T-cell (primary cell): Measurements from ENCODE around the gene RNF145. TPM values are rescaled to one million over a fixed set of nuclear protein-coding genes. Genes with fewer than 3 reads are reported as not detected.

Experiments used
- ATAC-seq, 4 experiments: fragments of 200-7000 bp in 3 of 4; fragments of 150-1000 bp in 1 of 4; cut with Tn5 transposase; replicated peaks in 1 of 4; 1 replicate in 3 of 4; 2 replicates in 1 of 4; pipeline ENCODE4 v1.10.0; 2021; ENCODE audit warnings: moderate library complexity in 3 of 4, mild to moderate bottlenecking in 2 of 4, moderate number of reproducible peaks in 1 of 4
- CTCF ChIA-PET, 2 donors: fragments of 300-600 bp; sonication (Branson Sonifier 250); formaldehyde crosslinking; loops; one replicate each; lab custom pipeline; 2022; ENCODE audit warnings: antibody characterized with exemption in 2 of 2; lab: Charles Lee
- POLR2A ChIA-PET, 2 donors: fragments of 300-600 bp; sonication (Branson Sonifier 250); formaldehyde crosslinking; loops; one replicate each; lab custom pipeline; 2022; ENCODE audit warnings: antibody characterized with exemption in 2 of 2; lab: Charles Lee
- DNase-seq, 35 experiments: peaks; one replicate each; pipeline versions ENCODE4 v3.0.0 to v3.0.0-alpha.2; 2013 to 2023
- H3K27ac ChIP-seq: one replicate; pipeline ENCODE4 v1.5.1; 2013; ENCODE audit warnings: low read length
- H3K27me3 ChIP-seq, 2 experiments: replicated peaks in 1 of 2; 1 replicate in 1 of 2; 2 replicates in 1 of 2; pipeline versions ENCODE4 v1.6.1 to v1.7.0; 2013; ENCODE audit warnings: low read length in 1 of 2, mixed read lengths in 1 of 2; ENCODE audit not compliant: control insufficient read depth in 2 of 2, insufficient read depth in 2 of 2; ENCODE audit errors: extremely low read depth in 1 of 2
- H3K36me3 ChIP-seq, 2 donors: 1 replicate in 1 of 2; 2 replicates in 1 of 2; pipeline versions ENCODE4 v1.6.1 to v1.7.0; 2013; ENCODE audit warnings: low read length in 1 of 2; ENCODE audit not compliant: control insufficient read depth in 2 of 2, insufficient read depth in 1 of 2; ENCODE audit errors: extremely low read depth in 1 of 2
- H3K4me1 ChIP-seq, 2 experiments: 1 replicate in 1 of 2; 2 replicates in 1 of 2; pipeline versions ENCODE4 v1.6.1 to v1.7.0; 2013; ENCODE audit warnings: low read length in 2 of 2, mixed read lengths in 1 of 2; ENCODE audit not compliant: insufficient read depth in 2 of 2, control insufficient read depth in 1 of 2; ENCODE audit errors: extremely low read depth in 1 of 2
- H3K4me3 ChIP-seq, 2 donors: 1 replicate in 1 of 2; 2 replicates in 1 of 2; pipeline versions ENCODE4 v1.5.1 to v1.7.0; 2013; ENCODE audit warnings: mild to moderate bottlenecking in 2 of 2, low read length in 1 of 2, moderate library complexity in 1 of 2; ENCODE audit not compliant: control insufficient read depth in 1 of 2; ENCODE audit errors: extremely low read depth in 1 of 2
- H3K9me3 ChIP-seq: 2 replicates; pipeline ENCODE4 v1.7.0; 2013
- H3K27ac Mint-ChIP-seq, 2 donors: one replicate each; pipeline ENCODE4 v1.8.0; 2020 to 2021; ENCODE audit warnings: mild to moderate bottlenecking in 2 of 2, mixed read lengths in 2 of 2
- H3K27me3 Mint-ChIP-seq, 2 donors: one replicate each; pipeline ENCODE4 v1.8.0; 2021 to 2022; ENCODE audit warnings: mixed read lengths in 2 of 2
- H3K36me3 Mint-ChIP-seq: one replicate; pipeline ENCODE4 v1.8.0; 2021; ENCODE audit warnings: mixed read lengths
- H3K4me1 Mint-ChIP-seq, 3 donors: one replicate each; pipeline ENCODE4 v1.8.0; 2020 to 2022; ENCODE audit warnings: mixed read lengths in 3 of 3, mild to moderate bottlenecking in 1 of 3
- H3K4me3 Mint-ChIP-seq, 3 donors: one replicate each; pipeline ENCODE4 v1.8.0; 2020 to 2022; ENCODE audit warnings: mild to moderate bottlenecking in 3 of 3, mixed read lengths in 3 of 3, moderate library complexity in 3 of 3
- H3K9me3 Mint-ChIP-seq, 3 donors: one replicate each; pipeline ENCODE4 v1.8.0; 2020 to 2022; ENCODE audit warnings: mixed read lengths in 3 of 3
- WGBS: methylation state at CpG from one replicate; pipeline ENCODE4 v1.1.5; 2013; ENCODE audit warnings: missing lambda C conversion rate; ENCODE audit not compliant: insufficient coverage; 5-methylcytosine and 5-hydroxymethylcytosine counted together
- total RNA-seq, 35 experiments: library from RNA in 6 of 35; stranded (reverse) in 6 of 35; fragments of 120-200 nt in 1 of 35; gene quantifications; one replicate each; pipeline versions ENCODE4 v1.2.1 to v1.2.4 and lab custom pipeline; 2013 to 2026

The RNF145 gene
- total RNA-seq, 5 donors from 2014 or later (not counting 1 experiment from before 2014, with no cell fraction given), result 54.0 to 62.8 (median 60.1) TPM

GRCh38 chr5:159171274-159171673 is 38.1 kb downstream of the RNF145 start:
- ChIA-PET POLR2A (interaction anchor here in 1 of 2 donors (0.6 kb wide), 1 partner anchor 13 kb away, joined by 3 read pairs; no protein-coding TSS in a partner anchor), CTCF (interaction anchor here (0.6 to 1.3 kb wide), 4 partner anchors 14 to 104 kb away, joined by 3 to 7 read pairs (median 4); no protein-coding TSS in a partner anchor)
- no peaks in the 10 kb centered on the region for H3K27me3 ChIP-seq
- H3K4me3 Mint-ChIP-seq, result no peak overlapping the region
- H3K36me3 ChIP-seq, result peaks cover 2 to 35% of the 10 kb centered on the region in 2 donors
- H3K4me3 ChIP-seq, result no peak overlapping the region
- H3K27ac ChIP-seq, result no peak overlapping the region
- H3K9me3 Mint-ChIP-seq, result no peaks in the 10 kb centered on the region
- no CpG with 5 or more reads among the region's 3 CpGs for WGBS
- H3K9me3 ChIP-seq, result no peaks in the 10 kb centered on the region
- DNase-seq (no peak), ATAC-seq (no peak)
- no peak overlapping the region for H3K27ac Mint-ChIP-seq
- peaks cover 0 to 14% of the 10 kb centered on the region in 2 experiments for H3K4me1 ChIP-seq
- H3K36me3 Mint-ChIP-seq, result peaks cover 27% of the 10 kb centered on the region
- no peaks in the 10 kb centered on the region for H3K27me3 Mint-ChIP-seq
- H3K4me1 Mint-ChIP-seq, result peaks cover 28 to 37% (median 35%) of the 10 kb centered on the region in 3 donors

DNA sequence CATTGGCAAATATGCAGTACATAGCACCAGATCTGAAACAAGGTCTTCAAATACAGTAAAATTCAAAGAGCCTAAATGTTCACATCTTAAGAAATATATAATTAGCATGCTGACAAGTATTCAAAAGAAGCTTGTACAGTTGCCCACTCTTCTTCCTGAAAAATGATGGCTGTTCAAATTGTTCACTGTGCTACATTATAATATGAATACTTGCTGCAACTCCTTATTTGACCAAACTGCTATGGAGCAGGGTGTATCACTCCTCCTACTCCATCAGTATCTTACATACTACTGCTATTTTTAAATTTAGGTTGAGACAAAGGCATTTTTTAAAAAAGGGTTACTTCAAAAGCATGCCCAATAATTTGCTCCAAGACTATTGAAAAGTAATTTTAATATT is 39.3 kb downstream of the RNF145 start:
- no peak overlapping the region for H3K27ac ChIP-seq
- POLR2A ChIA-PET, result interaction anchor here in 1 of 2 donors (0.6 kb wide), 1 partner anchor 511 kb away, joined by 7 read pairs; no protein-coding TSS in a partner anchor
- peaks cover 2 to 39% of the 10 kb centered on the region in 2 donors for H3K36me3 ChIP-seq
- no peaks in the 10 kb centered on the region for H3K9me3 ChIP-seq
- Mint-ChIP-seq H3K27me3 (no peaks in the 10 kb centered on the region), H3K36me3 (peaks cover 29% of the 10 kb centered on the region), H3K9me3 (no peaks in the 10 kb centered on the region), H3K27ac (peak overlapping the region in 1 of 2 donors; percentile 76), H3K4me1 (peaks cover 21 to 31% (median 28%) of the 10 kb centered on the region in 3 donors), H3K4me3 (no peak overlapping the region)
- H3K4me3 ChIP-seq, result no peak overlapping the region
- ATAC-seq, result no peak
- no peak for DNase-seq
- no peaks in the 10 kb centered on the region for H3K27me3 ChIP-seq
- peaks cover 0 to 3% of the 10 kb centered on the region in 2 experiments for H3K4me1 ChIP-seq
- CTCF ChIA-PET, result interaction anchor here (0.6 to 1.3 kb wide), 3 partner anchors 13 to 21 kb away, joined by 3 to 6 read pairs (median 4); no protein-coding TSS in a partner anchor

- CTCF ChIA-PET, result no interaction called here
- H3K27me3 Mint-ChIP-seq, result no peaks in the 10 kb centered on the region
- H3K27me3 ChIP-seq, result no peaks in the 10 kb centered on the region
- WGBS, result 100% methylated on average over 1 of the region's 2 CpGs
- POLR2A ChIA-PET, result interaction anchor here in 1 of 2 donors (0.6 kb wide), 1 partner anchor 24 kb away, joined by 8 read pairs; no protein-coding TSS in a partner anchor
- DNase-seq (no peak), ATAC-seq (no peak)
- no peak overlapping the region for H3K4me3 ChIP-seq
- no peak overlapping the region for H3K4me3 Mint-ChIP-seq
- H3K27ac ChIP-seq, result no peak overlapping the region
- peaks cover 19 to 34% (median 28%) of the 10 kb centered on the region in 3 donors for H3K4me1 Mint-ChIP-seq
- H3K9me3 ChIP-seq, result no peaks in the 10 kb centered on the region
- peaks cover 27% of the 10 kb centered on the region for H3K36me3 Mint-ChIP-seq
- no peaks in the 10 kb centered on the region for H3K4me1 ChIP-seq
- peak overlapping the region in 1 of 2 donors; percentile 31 for H3K27ac Mint-ChIP-seq
- peaks cover 0 to 35% of the 10 kb centered on the region in 2 donors for H3K36me3 ChIP-seq
- H3K9me3 Mint-ChIP-seq, result no peaks in the 10 kb centered on the region
Measured at GRCh38 chr5:159166416-159166815, 42.9 kb downstream of the RNF145 start.

DNA sequence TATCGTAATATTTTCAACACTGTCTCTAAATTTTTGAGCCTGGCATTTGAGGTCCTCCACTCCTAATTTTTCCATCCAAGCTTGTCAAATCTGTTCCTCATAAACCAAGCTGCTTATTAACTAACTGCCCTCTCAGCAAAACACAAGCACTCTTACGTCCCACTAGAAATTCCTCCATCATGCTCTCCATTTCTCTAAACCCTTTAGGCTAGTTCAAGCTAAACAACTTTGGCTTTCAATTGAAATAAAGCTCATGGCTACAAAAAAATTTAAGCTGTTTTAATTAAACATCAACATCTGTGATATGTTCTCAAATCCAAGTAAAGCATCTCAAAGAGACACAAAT is 45.7 kb downstream of the RNF145 start:
- H3K4me1 ChIP-seq, result no peaks in the 10 kb centered on the region
- Mint-ChIP-seq H3K27me3 (no peaks in the 10 kb centered on the region), H3K4me3 (no peak overlapping the region), H3K36me3 (peaks cover 43% of the 10 kb centered on the region), H3K27ac (peak overlapping the region; percentile 65 to 74), H3K4me1 (peaks cover 11 to 29% (median 21%) of the 10 kb centered on the region in 3 donors), H3K9me3 (no peaks in the 10 kb centered on the region)
- DNase-seq (no peak), ATAC-seq (no peak)
- 100% methylated on average over 2 of the region's 2 CpGs for WGBS
- no peak overlapping the region for H3K27ac ChIP-seq
- no peaks in the 10 kb centered on the region for H3K9me3 ChIP-seq
- ChIA-PET POLR2A (interaction anchor here (0.6 to 1.1 kb wide), 3 partner anchors 27 to 126 kb away, joined by 3 to 5 read pairs (median 3); no protein-coding TSS in a partner anchor), CTCF (interaction anchor here (0.6 to 1.1 kb wide), 4 partner anchors 153 to 859 kb away, joined by 3 read pairs; no protein-coding TSS in a partner anchor)
- peaks cover 0 to 55% of the 10 kb centered on the region in 2 donors for H3K36me3 ChIP-seq
- no peaks in the 10 kb centered on the region for H3K27me3 ChIP-seq
- no peak overlapping the region for H3K4me3 ChIP-seq

GRCh38 chr5:159163027-159163700 is 46.2 kb downstream of the RNF145 start:
- Mint-ChIP-seq H3K9me3 (no peaks in the 10 kb centered on the region), H3K27me3 (no peaks in the 10 kb centered on the region), H3K36me3 (peaks cover 48% of the 10 kb centered on the region), H3K27ac (peak overlapping the region; percentile 65 to 74), H3K4me1 (peaks cover 11 to 31% (median 21%) of the 10 kb centered on the region in 3 donors), H3K4me3 (no peak overlapping the region)
- POLR2A ChIA-PET, result interaction anchor here in 1 of 2 donors (1.1 kb wide), 1 partner anchor 127 kb away, joined by 3 read pairs; no protein-coding TSS in a partner anchor
- Histone ChIP-seq H3K36me3 (peaks cover 0 to 60% of the 10 kb centered on the region in 2 donors), H3K27me3 (no peaks in the 10 kb centered on the region), H3K4me3 (no peak overlapping the region), H3K9me3 (no peaks in the 10 kb centered on the region), H3K27ac (no peak overlapping the region), H3K4me1 (no peaks in the 10 kb centered on the region)
- no peak for DNase-seq
- 88% methylated on average over 1 of the region's 1 CpG for WGBS
- CTCF ChIA-PET, result interaction anchor here (0.6 to 1.4 kb wide), 4 partner anchors 12 to 859 kb away, joined by 3 to 4 read pairs (median 3); no protein-coding TSS in a partner anchor
- peak in 1 of 4 experiments; percentile 41 for ATAC-seq
